Measurements from ENCODE around the gene MTX3.

GRCh38 chr5:80037366-80037765, 46.3 kb upstream of the MTX3 start:
- TF ChIP-seq CTCF (IDR thresholded peaks at IDR 0.05), result no peak
- TF ChIP-seq POLR2A (IDR thresholded peaks at IDR 0.05), result no peak
- no peak for TF ChIP-seq EP300 (IDR thresholded peaks at IDR 0.05)
- no peak for TF ChIP-seq POLR2AphosphoS5 (IDR thresholded peaks at IDR 0.05)

All from gastroesophageal sphincter (tissue), 3 donors.